HFFc6 (cell line): ENCODE results near the gene CCDC33. TPM values are rescaled to one million over a fixed set of nuclear protein-coding genes. Genes with fewer than 3 reads are reported as not detected.

Experiments
- DNase-seq: peaks from one replicate; pipeline ENCODE4 v3.0.0-alpha.2; 2018
- H3K27ac Mint-ChIP-seq: 2 replicates; pipeline ENCODE4 v1.8.0; 2020; ENCODE audit warnings: mild to moderate bottlenecking, mixed read lengths
- H3K27me3 Mint-ChIP-seq: 2 replicates; pipeline ENCODE4 v1.8.0; 2021; ENCODE audit warnings: mild to moderate bottlenecking, moderate library complexity, mixed read lengths; ENCODE audit not compliant: insufficient read depth
- H3K36me3 Mint-ChIP-seq: 2 replicates; pipeline ENCODE4 v1.8.0; 2021; ENCODE audit warnings: low read depth, mixed read lengths
- H3K4me1 Mint-ChIP-seq: 2 replicates; pipeline ENCODE4 v1.8.0; 2020; ENCODE audit warnings: low read depth, mixed read lengths
- H3K4me3 Mint-ChIP-seq: 2 replicates; pipeline ENCODE4 v1.8.0; 2020; ENCODE audit warnings: mild to moderate bottlenecking, moderate library complexity, mixed read lengths
- H3K9me3 Mint-ChIP-seq: 2 replicates; pipeline ENCODE4 v1.8.0; 2020; ENCODE audit warnings: mild to moderate bottlenecking, mixed read lengths
- CTCF ChIP-seq: fragments of 200-600 bp; sonication (generic); IDR thresholded peaks from 2 replicates; pipeline ENCODE4 v1.5.0; 2021; ENCODE audit warnings: antibody characterized with exemption, mild to moderate bottlenecking
- long read RNA-seq: library from polyadenylated mRNA; unstranded; transcript quantifications from one replicate; pipeline ENCODE4 v2.0.0, GENCODE V29; 2019
- total RNA-seq, 6 experiments: library from RNA; stranded (reverse); fragmentation: NEBNext Ultra II Directional; extraction: Animal tissue kit (Norgen Biotek cat#: 25700); gene quantifications; 2 replicates in 1 of 6; 3 replicates in 5 of 6; pipeline ENCODE4 v1.2.3, GENCODE V29; 2021

Gene CCDC33
- under 1 TPM in 1 of 6 experiments, not detected in 5; 0.30 TPM for total RNA-seq
- long read RNA-seq: 0 reads

- H3K36me3 Mint-ChIP-seq: no peaks in the 10 kb centered on the region
Observed at GRCh38 chr15:74235962-74236361, at the start of gene CCDC33. TSS of gene CCDC33 (plus strand) at chr15:74236326. CDS start at chr15:74236720, 394 bp downstream.

GRCh38 chr15:74188216-74188615 is 47.9 kb upstream of the CCDC33 start:
- H3K36me3 Mint-ChIP-seq: no peaks in the 10 kb centered on the region; the same call in 1 of the 2 replicates
- no peaks in the 10 kb centered on the region for H3K9me3 Mint-ChIP-seq
- H3K27ac Mint-ChIP-seq: no peak overlapping the region
- TF ChIP-seq CTCF: no peak
- no peaks in the 10 kb centered on the region for H3K27me3 Mint-ChIP-seq
- H3K4me3 Mint-ChIP-seq: no peak overlapping the region
- H3K4me1 Mint-ChIP-seq: peaks cover 50% of the 10 kb centered on the region
- DNase-seq: no peak

More at GRCh38 chr15:74235962-74236361, at the start of gene CCDC33:
- peaks cover 34% of the 10 kb centered on the region for H3K4me1 Mint-ChIP-seq
- H3K4me3 Mint-ChIP-seq: no peak within 1 kb of the TSS
- H3K9me3 Mint-ChIP-seq: no peaks in the 10 kb centered on the region
- TF ChIP-seq CTCF: no peak
- peaks cover 19% of the 10 kb centered on the region for H3K27me3 Mint-ChIP-seq
- no peak within 1 kb of the TSS for H3K27ac Mint-ChIP-seq
- DNase-seq: no peak

- Mint-ChIP-seq H3K27ac (peak overlapping the region; percentile 57), H3K4me1 (peaks cover 54% of the 10 kb centered on the region), H3K4me3 (no peak overlapping the region), H3K36me3 (no peaks in the 10 kb centered on the region), H3K27me3 (no peaks in the 10 kb centered on the region), H3K9me3 (no peaks in the 10 kb centered on the region)
- DNase-seq: no peak
- TF ChIP-seq CTCF: no peak
Observed at GRCh38 chr15:74191798-74192197, 44.3 kb upstream of the CCDC33 start.

GRCh38 chr15:74192751-74193150 is 43.4 kb upstream of the CCDC33 start:
- DNase-seq: no peak
- peak overlapping the region; percentile 24 for H3K4me3 Mint-ChIP-seq
- no peaks in the 10 kb centered on the region for H3K9me3 Mint-ChIP-seq

GRCh38 chr15:74193299-74193718 is 42.8 kb upstream of the CCDC33 start:
- Mint-ChIP-seq H3K4me3 (peak overlapping the region; percentile 24; the same call in 1 of the 2 replicates), H3K9me3 (no peaks in the 10 kb centered on the region)
- DNase-seq: peak; percentile 97

More at GRCh38 chr15:74192751-74193150, 43.4 kb upstream of the CCDC33 start:
- Mint-ChIP-seq H3K27ac (peak overlapping the region; percentile 75), H3K36me3 (no peaks in the 10 kb centered on the region), H3K27me3 (no peaks in the 10 kb centered on the region), H3K4me1 (peaks cover 52% of the 10 kb centered on the region)
- TF ChIP-seq CTCF: no peak

More at GRCh38 chr15:74193299-74193718, 42.8 kb upstream of the CCDC33 start:
- no peaks in the 10 kb centered on the region for H3K27me3 Mint-ChIP-seq
- H3K27ac Mint-ChIP-seq: peak overlapping the region; percentile 75
- H3K36me3 Mint-ChIP-seq: no peaks in the 10 kb centered on the region
- no peak for TF ChIP-seq CTCF
- H3K4me1 Mint-ChIP-seq: peaks cover 54% of the 10 kb centered on the region
